ENCODE measurements around the gene GUCY2F.

Gene GUCY2F

DNA sequence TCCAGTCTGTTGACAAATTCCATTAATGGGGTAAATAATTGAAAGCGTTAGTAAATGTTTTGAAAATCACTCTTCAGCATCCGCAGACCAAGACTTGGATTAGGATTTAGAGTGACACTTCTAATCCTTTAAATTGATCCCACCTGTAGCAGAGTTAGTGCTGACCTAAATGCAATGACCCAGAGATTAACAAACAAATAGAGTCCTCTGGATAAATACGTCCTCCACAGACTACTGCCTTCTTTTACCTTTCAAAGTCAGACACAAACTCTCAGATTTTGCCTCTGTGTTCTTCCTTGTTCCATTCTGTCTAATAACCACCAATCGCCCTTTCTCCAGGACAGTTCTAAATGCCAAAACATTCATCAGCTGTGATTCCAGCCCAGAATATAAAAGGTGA, at the start of gene GUCY2F:
Gene GUCY2F (minus strand): TSS at position 101 of the 400 bp plus-strand sequence. CDS start 6,150 bp downstream, outside the sequence.
- H3K4me3 ChIP-seq (ENCODE audit: control insufficient read depth, low read depth, low read length) = no peak within 1 kb of the TSS
- TF ChIP-seq, protein P1, sequence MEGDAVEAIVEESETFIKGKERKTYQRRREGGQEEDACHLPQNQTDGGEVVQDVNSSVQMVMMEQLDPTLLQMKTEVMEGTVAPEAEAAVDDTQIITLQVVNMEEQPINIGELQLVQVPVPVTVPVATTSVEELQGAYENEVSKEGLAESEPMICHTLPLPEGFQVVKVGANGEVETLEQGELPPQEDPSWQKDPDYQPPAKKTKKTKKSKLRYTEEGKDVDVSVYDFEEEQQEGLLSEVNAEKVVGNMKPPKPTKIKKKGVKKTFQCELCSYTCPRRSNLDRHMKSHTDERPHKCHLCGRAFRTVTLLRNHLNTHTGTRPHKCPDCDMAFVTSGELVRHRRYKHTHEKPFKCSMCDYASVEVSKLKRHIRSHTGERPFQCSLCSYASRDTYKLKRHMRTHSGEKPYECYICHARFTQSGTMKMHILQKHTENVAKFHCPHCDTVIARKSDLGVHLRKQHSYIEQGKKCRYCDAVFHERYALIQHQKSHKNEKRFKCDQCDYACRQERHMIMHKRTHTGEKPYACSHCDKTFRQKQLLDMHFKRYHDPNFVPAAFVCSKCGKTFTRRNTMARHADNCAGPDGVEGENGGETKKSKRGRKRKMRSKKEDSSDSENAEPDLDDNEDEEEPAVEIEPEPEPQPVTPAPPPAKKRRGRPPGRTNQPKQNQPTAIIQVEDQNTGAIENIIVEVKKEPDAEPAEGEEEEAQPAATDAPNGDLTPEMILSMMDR (IDR thresholded peaks at IDR 0.05; ENCODE audit: control insufficient read depth, insufficient read depth, low read depth, low read length, missing control alignments) = no peak
- no peak for DNase-seq (ENCODE audit: low read depth)

DNA sequence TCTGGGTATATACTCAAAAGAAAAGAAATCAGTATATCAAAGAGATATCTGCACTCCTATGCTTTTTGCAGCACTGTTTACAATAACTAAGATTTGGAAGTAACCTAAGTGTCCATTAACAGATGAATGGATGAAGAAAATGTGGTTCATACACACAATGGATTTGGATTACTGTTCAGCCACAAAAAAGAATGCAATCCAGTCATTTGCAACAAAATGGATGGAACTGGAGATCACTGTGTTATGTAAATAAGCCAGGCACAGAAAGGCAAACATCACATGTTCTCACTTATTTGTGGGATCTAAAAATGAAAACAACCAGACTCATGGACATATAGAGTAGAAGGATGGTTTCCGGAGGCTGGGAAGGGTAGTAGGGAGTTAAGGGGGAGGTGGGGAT, 37.1 kb upstream of the GUCY2F start:
- no peak overlapping the region for H3K4me3 ChIP-seq (ENCODE audit: control insufficient read depth, low read depth, low read length)
- DNase-seq (ENCODE audit: low read depth) = no peak
- TF ChIP-seq, protein P1 (IDR thresholded peaks at IDR 0.05; ENCODE audit: control insufficient read depth, insufficient read depth, low read depth, low read length, missing control alignments) = no peak

DNA sequence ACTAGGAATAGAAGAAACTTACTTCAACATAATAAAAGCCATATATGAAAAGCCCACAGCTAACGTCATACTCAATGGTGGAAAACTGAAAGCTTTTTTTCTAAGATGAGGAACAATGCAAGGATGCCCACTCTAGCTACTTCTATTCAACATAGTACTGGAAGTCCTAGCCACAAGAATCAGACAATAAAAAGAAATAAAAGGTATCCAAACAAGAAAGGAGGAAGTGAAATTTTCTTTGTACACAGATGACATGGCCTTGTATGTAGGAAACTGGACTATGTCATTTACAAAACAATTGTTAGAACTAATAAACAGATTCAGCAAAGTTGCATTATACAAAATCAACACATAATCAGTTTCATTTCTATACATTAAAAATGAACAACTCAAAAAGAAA, 29.2 kb upstream of the GUCY2F start:
- DNase-seq (ENCODE audit: low read depth) = no peak
- TF ChIP-seq, protein P1 (IDR thresholded peaks at IDR 0.05; ENCODE audit: control insufficient read depth, insufficient read depth, low read depth, low read length, missing control alignments) = no peak
- H3K4me3 ChIP-seq (ENCODE audit: control insufficient read depth, low read depth, low read length) = no peak overlapping the region

DNA sequence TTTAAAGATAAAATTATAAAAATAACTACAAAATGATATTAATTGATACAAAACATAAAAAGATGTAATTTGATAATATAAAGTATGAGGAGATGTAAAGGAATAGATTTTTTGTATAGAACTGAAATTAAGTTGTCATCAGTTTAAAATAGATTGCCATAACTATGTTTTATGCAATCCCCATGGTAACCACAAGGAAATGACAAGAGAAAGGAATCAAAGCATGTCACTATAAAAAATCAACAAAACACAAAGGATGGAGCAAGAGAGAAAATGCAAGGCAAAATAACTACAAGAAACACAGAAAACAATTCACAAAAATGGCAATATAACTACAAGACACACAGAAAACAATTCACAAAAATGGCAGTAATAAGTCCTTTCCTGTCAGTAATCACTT, 27.0 kb upstream of the GUCY2F start:
- TF ChIP-seq, protein P1 (IDR thresholded peaks at IDR 0.05; ENCODE audit: control insufficient read depth, insufficient read depth, low read depth, low read length, missing control alignments) = no peak
- no peak overlapping the region for H3K4me3 ChIP-seq (ENCODE audit: control insufficient read depth, low read depth, low read length)
- no peak for DNase-seq (ENCODE audit: low read depth)

DNA sequence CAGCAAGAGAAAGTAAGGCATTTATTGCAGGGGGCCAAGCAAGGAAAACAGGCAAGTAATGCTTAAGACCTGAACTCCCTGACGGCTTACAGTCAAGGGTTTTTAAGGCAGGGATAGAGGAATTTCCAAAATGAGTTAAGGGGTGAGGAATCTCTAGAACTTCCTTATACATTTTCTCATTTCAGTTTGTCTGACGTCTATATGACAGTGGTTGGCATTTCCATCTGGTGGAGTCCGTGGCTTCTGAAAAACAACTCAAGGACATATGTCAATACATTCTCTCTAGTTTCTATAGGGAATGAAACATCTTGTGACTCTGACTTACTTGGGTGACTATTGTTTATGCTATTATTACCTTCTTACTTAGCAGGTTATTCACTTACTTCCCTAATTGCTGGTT, 19.3 kb upstream of the GUCY2F start:
- DNase-seq (ENCODE audit: low read depth) = no peak
- TF ChIP-seq, protein P1 (IDR thresholded peaks at IDR 0.05; ENCODE audit: control insufficient read depth, insufficient read depth, low read depth, low read length, missing control alignments) = no peak
- no peak overlapping the region for H3K4me3 ChIP-seq (ENCODE audit: control insufficient read depth, low read depth, low read length)

DNA sequence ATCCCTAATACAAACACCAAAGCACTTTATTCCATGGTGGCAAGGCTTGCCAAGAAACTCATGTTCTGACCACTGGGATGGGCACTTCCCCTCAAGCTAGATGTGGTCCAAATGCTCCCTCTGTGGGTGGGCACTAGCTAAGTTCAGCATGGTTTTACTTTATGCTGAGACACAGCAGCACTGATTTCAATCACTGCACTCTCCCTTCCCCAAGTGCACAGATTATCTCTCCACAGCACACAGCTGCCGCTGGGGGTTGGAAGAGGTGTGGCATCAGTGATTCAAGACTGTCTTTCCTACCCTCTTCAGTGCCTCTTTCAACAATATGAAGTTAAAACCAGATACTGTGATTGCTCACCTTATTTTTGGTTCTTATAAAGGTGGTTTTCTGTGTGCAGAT, 16.5 kb upstream of the GUCY2F start:
- H3K4me3 ChIP-seq (ENCODE audit: control insufficient read depth, low read depth, low read length) = no peak overlapping the region
- DNase-seq (ENCODE audit: low read depth) = no peak
- TF ChIP-seq, protein P1 (IDR thresholded peaks at IDR 0.05; ENCODE audit: control insufficient read depth, insufficient read depth, low read depth, low read length, missing control alignments) = no peak

DNA sequence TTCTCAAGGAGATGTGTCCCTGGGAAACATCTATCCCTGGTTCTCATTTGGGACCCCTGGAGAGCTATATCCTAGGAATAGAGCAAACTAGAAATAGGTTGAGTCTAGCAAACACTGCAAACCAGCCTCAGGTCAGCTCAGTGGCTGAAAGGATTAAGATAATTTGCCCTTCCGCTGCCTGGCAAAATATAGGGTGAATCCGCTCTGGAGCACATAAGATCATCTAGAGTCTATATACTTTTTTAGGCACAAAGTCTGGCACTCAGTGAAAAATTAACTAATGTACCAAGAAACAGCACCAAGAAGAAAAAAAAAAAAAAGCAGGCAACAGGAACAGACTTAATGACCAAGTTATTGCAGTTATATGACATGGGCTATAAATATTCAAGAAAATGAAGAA, 7.3 kb upstream of the GUCY2F start:
- TF ChIP-seq, protein P1 (IDR thresholded peaks at IDR 0.05; ENCODE audit: control insufficient read depth, insufficient read depth, low read depth, low read length, missing control alignments) = no peak
- no peak for DNase-seq (ENCODE audit: low read depth)
- no peak overlapping the region for H3K4me3 ChIP-seq (ENCODE audit: control insufficient read depth, low read depth, low read length)
